Transverse colon (tissue), 4 donors: Measurements from ENCODE around the gene TRABD2A. TPM values are rescaled to one million over a fixed set of nuclear protein-coding genes. Genes with fewer than 3 reads are reported as not detected.

ENCODE experiments used
- DNase-seq: peaks from one replicate; pipeline ENCODE4 v3.0.0-alpha.2; 2019
- H3K27ac ChIP-seq, 4 donors: fragments of 200-600 bp; sonication (generic); 2 replicates each; pipeline ENCODE4 v1.5.1; 2016 to 2018; ENCODE audit warnings: inconsistent platforms in 4 of 4
- H3K27me3 ChIP-seq: fragments of 200-600 bp; sonication (generic); 2 replicates; pipeline ENCODE4 v1.5.1; 2017; ENCODE audit warnings: inconsistent platforms
- H3K36me3 ChIP-seq, 4 donors: fragments of 200-600 bp; sonication (generic); 2 replicates each; pipeline ENCODE4 v1.5.1; 2017 to 2019; ENCODE audit warnings: inconsistent platforms in 4 of 4
- H3K4me1 ChIP-seq, 4 donors: fragments of 200-600 bp; sonication (generic); 2 replicates each; pipeline ENCODE4 v1.5.1; 2017 to 2020; ENCODE audit warnings: inconsistent platforms in 4 of 4
- H3K4me3 ChIP-seq, 4 donors: fragments of 200-600 bp; sonication (generic); 1 replicate in 1 of 4; 2 replicates in 3 of 4; pipeline versions ENCODE4 v1.5.1 to v1.6.1; 2017 to 2019; ENCODE audit warnings: inconsistent platforms in 4 of 4
- H3K9me3 ChIP-seq, 2 donors: fragments of 200-600 bp; sonication (generic); 2 replicates each; pipeline ENCODE4 v1.5.1; 2017 to 2019; ENCODE audit warnings: inconsistent platforms in 2 of 2
- CTCF ChIP-seq, 5 experiments: fragments of 200-600 bp in 3 of 5; fragments of 450-650 bp in 2 of 5; sonication (generic) in 3 of 5; IDR thresholded peaks; 1 replicate in 2 of 5; 2 replicates in 3 of 5; pipeline ENCODE4 v1.5.1; 2016 to 2017; ENCODE audit warnings: antibody characterized with exemption in 5 of 5, inconsistent platforms in 3 of 5, mild to moderate bottlenecking in 2 of 5, moderate library complexity in 1 of 5
- EP300 ChIP-seq: sonication (generic); formaldehyde crosslinking; IDR thresholded peaks from one replicate; pipeline ENCODE4 v1.6.1; 2017; ENCODE audit warnings: antibody characterized with exemption, low read depth
- POLR2A ChIP-seq: fragments of 450-650 bp; IDR thresholded peaks from one replicate; pipeline ENCODE4 v1.6.1; 2016; ENCODE audit warnings: antibody characterized with exemption, mild to moderate bottlenecking, moderate library complexity
- POLR2AphosphoS5 ChIP-seq, 3 donors: sonication (generic); formaldehyde crosslinking; IDR thresholded peaks; one replicate each; pipeline ENCODE4 v1.6.1; 2016; ENCODE audit warnings: antibody characterized with exemption in 3 of 3
- WGBS, 2 donors: methylation state at CpG; one replicate each; pipeline ENCODE4 v1.1.5; 2018; ENCODE audit warnings: low coverage in 1 of 2; 5-methylcytosine and 5-hydroxymethylcytosine counted together
- in situ Hi-C, 4 donors: fragments of 200-750 bp; cut with MboI; loops; one replicate each; pipeline versions ENCODE4 v1.15.0 to v1.15.1; 2017; ENCODE audit warnings: low sequenced_read_pairs in 3 of 4, low pct_ligation_motif_present in 1 of 4, low pct_unique_long_range_greater_than_20kb in 1 of 4
- intact Hi-C: fragments of 100-400 bp; cut with DNase I; formaldehyde crosslinking; loops from one replicate; pipeline ENCODE4 v1.15.1; 2023; ENCODE audit warnings: low total_unique reads
- total RNA-seq, 4 donors: library from RNA; depleted of rRNA; stranded (reverse); fragments of >200 nt; gene quantifications; one replicate each; pipeline ENCODE4 v1.1.0, GENCODE V29; 2016

TRABD2A gene
- total RNA-seq, 4 donors from 2014 or later, result 21.3 to 230 (median 76.5) TPM

- Histone ChIP-seq H3K27ac (no peak overlapping the region), H3K4me3 (no peak overlapping the region), H3K9me3 (no peaks in the 10 kb centered on the region), H3K27me3 (no peaks in the 10 kb centered on the region), H3K4me1 (peaks cover 0 to 6% (median 0%) of the 10 kb centered on the region in 4 donors), H3K36me3 (no peaks in the 10 kb centered on the region)
- intact Hi-C loops (no loop called here), in situ Hi-C loops (no loop called here)
- no peak for TF ChIP-seq POLR2AphosphoS5 (IDR thresholded peaks at IDR 0.05)
- no peak for TF ChIP-seq CTCF (IDR thresholded peaks at IDR 0.05)
- no peak for TF ChIP-seq POLR2A
- no peak for TF ChIP-seq EP300
- no peak for DNase-seq
- 78 to 80% methylated on average over 3 of the region's 3 CpGs for WGBS, 2 donors
Measured at GRCh38 chr2:84788498-84788897, 92.4 kb downstream of the TRABD2A start.

GRCh38 chr2:84788027-84788426 lies 92.9 kb downstream of the TRABD2A start:
- 21 to 93% methylated on average over 1 of the region's 1 CpG for WGBS, 2 donors
- no peaks in the 10 kb centered on the region for H3K36me3 ChIP-seq
- in situ Hi-C loops (no loop called here), intact Hi-C loops (no loop called here)
- H3K4me3 ChIP-seq, result no peak overlapping the region
- H3K27me3 ChIP-seq, result no peaks in the 10 kb centered on the region
- no peak overlapping the region for H3K27ac ChIP-seq
- no peak for DNase-seq
- H3K9me3 ChIP-seq, result no peaks in the 10 kb centered on the region
- no peak for TF ChIP-seq POLR2A
- TF ChIP-seq POLR2AphosphoS5 (IDR thresholded peaks at IDR 0.05), result no peak
- TF ChIP-seq EP300, result no peak
- no peak for TF ChIP-seq CTCF (IDR thresholded peaks at IDR 0.05)
- peaks cover 0 to 11% (median 3%) of the 10 kb centered on the region in 4 donors for H3K4me1 ChIP-seq

GRCh38 chr2:84786601-84787000 lies 94.3 kb downstream of the TRABD2A start:
- no peaks in the 10 kb centered on the region for H3K9me3 ChIP-seq
- intact Hi-C loops, result no loop called here
- no peaks in the 10 kb centered on the region for H3K27me3 ChIP-seq
- TF ChIP-seq POLR2A, result no peak
- in situ Hi-C loops, result no loop called here
- H3K27ac ChIP-seq, result no peak overlapping the region
- peaks cover 5 to 25% (median 14%) of the 10 kb centered on the region in 4 donors for H3K4me1 ChIP-seq
- DNase-seq, result no peak
- H3K36me3 ChIP-seq, result no peaks in the 10 kb centered on the region
- H3K4me3 ChIP-seq, result no peak overlapping the region

- in situ Hi-C loops, result no loop called here
- no peak for DNase-seq
- 93 to 95% methylated on average over 4 of the region's 4 CpGs for WGBS, 2 donors
- Histone ChIP-seq H3K9me3 (no peaks in the 10 kb centered on the region), H3K36me3 (no peaks in the 10 kb centered on the region), H3K27me3 (no peaks in the 10 kb centered on the region), H3K4me3 (no peak overlapping the region), H3K4me1 (peaks cover 5 to 31% (median 17%) of the 10 kb centered on the region in 4 donors), H3K27ac (no peak overlapping the region)
- TF ChIP-seq EP300, result no peak
- no peak for TF ChIP-seq CTCF (IDR thresholded peaks at IDR 0.05)
- TF ChIP-seq POLR2AphosphoS5 (IDR thresholded peaks at IDR 0.05), result no peak
- TF ChIP-seq POLR2A, result no peak
- intact Hi-C loops, result no loop called here
Measured at GRCh38 chr2:84785950-84786349, 94.9 kb downstream of the TRABD2A start.

- H3K36me3 ChIP-seq, result no peaks in the 10 kb centered on the region
- H3K4me3 ChIP-seq, result no peak overlapping the region
- no peaks in the 10 kb centered on the region for H3K27me3 ChIP-seq
- no peaks in the 10 kb centered on the region for H3K9me3 ChIP-seq
- in situ Hi-C loops, result no loop called here
- H3K4me1 ChIP-seq, result peaks cover 5 to 35% (median 18%) of the 10 kb centered on the region in 4 donors
- TF ChIP-seq EP300 (no peak), POLR2A (no peak), CTCF (IDR thresholded peaks at IDR 0.05) (no peak), POLR2AphosphoS5 (IDR thresholded peaks at IDR 0.05) (no peak)
- no peak for DNase-seq
- peak overlapping the region; percentile 77 to 85 (median 81) for H3K27ac ChIP-seq
- WGBS, 2 donors, result 24 to 27% methylated on average over 1 of the region's 1 CpG
- intact Hi-C loops, result no loop called here
Measured at GRCh38 chr2:84782717-84783442, 98.0 kb downstream of the TRABD2A start.
